Liver (tissue), 9 donors: ENCODE data around the gene MRPL44. TPM values are rescaled to one million over a fixed set of nuclear protein-coding genes. Genes with fewer than 3 reads are reported as not detected.
"Not testable (repeated sequence)": the region's sequence is repeated elsewhere in the genome, so short reads cannot be mapped to it uniquely, and the experiment has no call there.

Experiments
- DNase-seq: peaks from one replicate; pipeline ENCODE4 v3.0.0-alpha.2; 2017; ENCODE audit warnings: low spot score
- H3K27ac ChIP-seq, 2 donors: one replicate each; pipeline ENCODE4 v1.7.0; 2013; ENCODE audit warnings: inconsistent platforms in 2 of 2, low read length in 2 of 2, control low read depth in 1 of 2, low read depth in 1 of 2, mild to moderate bottlenecking in 1 of 2
- H3K27me3 ChIP-seq, 4 donors: one replicate each; pipeline versions ENCODE4 v1.6.1 to v1.7.0; 2013; ENCODE audit warnings: low read length in 3 of 4, inconsistent platforms in 1 of 4, mild to moderate bottlenecking in 1 of 4, moderate library complexity in 1 of 4; ENCODE audit not compliant: control insufficient read depth in 4 of 4, insufficient read depth in 4 of 4
- H3K36me3 ChIP-seq, 4 donors: one replicate each; pipeline versions ENCODE4 v1.6.1 to v1.7.0; 2013; ENCODE audit warnings: low read length in 3 of 4, mild to moderate bottlenecking in 3 of 4, low read depth in 1 of 4, moderate library complexity in 1 of 4; ENCODE audit not compliant: control insufficient read depth in 4 of 4, insufficient read depth in 3 of 4
- H3K4me1 ChIP-seq, 4 donors: one replicate each; pipeline versions ENCODE4 v1.6.1 to v1.7.0; 2013; ENCODE audit warnings: low read length in 3 of 4, mild to moderate bottlenecking in 3 of 4, moderate library complexity in 1 of 4; ENCODE audit not compliant: control insufficient read depth in 4 of 4, insufficient read depth in 4 of 4
- H3K4me3 ChIP-seq, 3 donors: one replicate each; pipeline versions ENCODE4 v1.6.1 to v1.7.0; 2013; ENCODE audit warnings: low read length in 3 of 3, control low read depth in 1 of 3, low read depth in 1 of 3, mild to moderate bottlenecking in 1 of 3
- H3K9ac ChIP-seq, 2 donors: one replicate each; pipeline ENCODE4 v1.7.0; 2013; ENCODE audit warnings: low read length in 2 of 2, mild to moderate bottlenecking in 2 of 2, moderate library complexity in 2 of 2, control low read depth in 1 of 2, low read depth in 1 of 2
- H3K9me3 ChIP-seq, 4 donors: one replicate each; pipeline versions ENCODE4 v1.6.1 to v1.7.0; 2013; ENCODE audit warnings: low read length in 3 of 4; ENCODE audit not compliant: control insufficient read depth in 4 of 4
- ATF3 ChIP-seq: IDR thresholded peaks from 2 replicates; pipeline ENCODE4 v1.6.1; 2016; ENCODE audit warnings: antibody characterized with exemption
- EGR1 ChIP-seq, 2 donors: IDR thresholded peaks; 2 replicates each; pipeline ENCODE4 v1.6.1; 2016 to 2018; ENCODE audit warnings: antibody characterized with exemption in 2 of 2, low read depth in 2 of 2
- FOXA1 ChIP-seq: IDR thresholded peaks from 2 replicates; pipeline ENCODE4 v1.6.1; 2016; ENCODE audit warnings: antibody characterized with exemption
- FOXA2 ChIP-seq: IDR thresholded peaks from 2 replicates; pipeline ENCODE4 v1.6.1; 2016; ENCODE audit warnings: antibody characterized with exemption
- HNF4A ChIP-seq, 2 donors: conservative IDR thresholded peaks; 2 replicates each; pipeline ENCODE4 v1.6.1; 2016; ENCODE audit warnings: antibody characterized with exemption in 2 of 2, mild to moderate bottlenecking in 2 of 2
- HNF4G ChIP-seq: IDR thresholded peaks from 2 replicates; pipeline ENCODE4 v1.6.1; 2016; ENCODE audit warnings: antibody characterized with exemption
- JUND ChIP-seq, 2 donors: IDR thresholded peaks; 2 replicates each; pipeline ENCODE4 v1.6.1; 2016; ENCODE audit warnings: antibody characterized with exemption in 2 of 2
- MAX ChIP-seq: IDR thresholded peaks from 2 replicates; pipeline ENCODE4 v1.6.1; 2016; ENCODE audit warnings: antibody characterized with exemption
- NR2F2 ChIP-seq: IDR thresholded peaks from 2 replicates; pipeline ENCODE4 v1.6.1; 2016; ENCODE audit warnings: antibody characterized with exemption
- RAD21 ChIP-seq, 2 donors: IDR thresholded peaks; 2 replicates each; pipeline ENCODE4 v1.6.1; 2016; ENCODE audit warnings: antibody characterized with exemption in 2 of 2, mild to moderate bottlenecking in 2 of 2
- RXRA ChIP-seq, 2 donors: IDR thresholded peaks; 2 replicates each; pipeline ENCODE4 v1.6.1; 2017 to 2018; ENCODE audit warnings: antibody characterized with exemption in 2 of 2, mild to moderate bottlenecking in 1 of 2
- TAF1 ChIP-seq: conservative IDR thresholded peaks from 2 replicates; pipeline ENCODE4 v1.6.1; 2016; ENCODE audit warnings: antibody characterized with exemption, mild to moderate bottlenecking
- ZBTB33 ChIP-seq: IDR thresholded peaks from 2 replicates; pipeline ENCODE4 v1.6.1; 2016; ENCODE audit warnings: antibody characterized with exemption
- WGBS: extraction: QIAGEN DNeasy Blood & Tissue Kit; methylation state at CpG from one replicate; pipeline ENCODE4 v1.1.7; 2013; 5-methylcytosine and 5-hydroxymethylcytosine counted together
- polyA plus RNA-seq, 2 donors: library from polyadenylated mRNA; stranded (reverse) in 1 of 2; unstranded in 1 of 2; fragments of 200-250 nt in 1 of 2; fragments of >200 nt in 1 of 2; fragmentation: Nextera tagmentation in 1 of 2; extraction: Ambion mirVana in 1 of 2; gene quantifications; one replicate each; pipeline versions ENCODE4 v1.2.1 to v1.2.3, GENCODE V29; 2013 to 2015
- total RNA-seq, 2 donors: library from RNA; depleted of rRNA; stranded (reverse); fragments of >200 nt; gene quantifications; one replicate each; pipeline ENCODE4 v1.2.3, GENCODE V29; 2014
- TF ChIP-seq, protein P1 (sequence below): IDR thresholded peaks from 2 replicates; pipeline ENCODE4 v1.6.1; 2016; ENCODE audit warnings: antibody characterized with exemption, mild to moderate bottlenecking
- TF ChIP-seq, protein P2 (sequence below): fragments of 150-350 bp; IDR thresholded peaks from 2 replicates; pipeline ENCODE4 v1.5.1; 2017; ENCODE audit warnings: improper control_type of control experiment, low read depth, low read length; ENCODE audit not compliant: missing input control
- donor health status: healthy.
- donor health status: healthy.
- donor health status: healthy.
- donor health status: healthy.
- donor health status: healthy.

Gene MRPL44
- total and polyA plus RNA-seq, 4 donors = 19.0 to 27.8 (median 23.8) TPM

DNA sequence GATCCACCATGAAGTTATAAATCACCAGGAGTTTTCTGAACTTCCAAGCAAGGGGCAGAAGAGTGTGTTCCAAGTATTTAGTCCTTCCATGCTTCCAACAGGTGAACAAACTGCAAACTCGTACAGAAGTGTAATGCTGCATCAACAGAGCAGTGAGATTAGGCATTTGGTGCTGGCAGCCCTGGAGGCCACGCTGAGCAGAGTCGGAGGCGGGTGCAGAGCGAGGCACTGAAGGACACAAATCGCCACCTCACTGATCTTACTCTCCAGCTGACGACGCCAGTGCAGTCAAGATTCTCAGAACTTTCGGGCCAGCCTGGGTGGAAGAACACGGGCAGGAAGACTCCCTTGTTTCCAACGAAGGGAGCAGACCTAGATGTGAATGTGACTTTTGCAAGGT lies 42.6 kb downstream of the MRPL44 start:
- TF ChIP-seq, protein P1, sequence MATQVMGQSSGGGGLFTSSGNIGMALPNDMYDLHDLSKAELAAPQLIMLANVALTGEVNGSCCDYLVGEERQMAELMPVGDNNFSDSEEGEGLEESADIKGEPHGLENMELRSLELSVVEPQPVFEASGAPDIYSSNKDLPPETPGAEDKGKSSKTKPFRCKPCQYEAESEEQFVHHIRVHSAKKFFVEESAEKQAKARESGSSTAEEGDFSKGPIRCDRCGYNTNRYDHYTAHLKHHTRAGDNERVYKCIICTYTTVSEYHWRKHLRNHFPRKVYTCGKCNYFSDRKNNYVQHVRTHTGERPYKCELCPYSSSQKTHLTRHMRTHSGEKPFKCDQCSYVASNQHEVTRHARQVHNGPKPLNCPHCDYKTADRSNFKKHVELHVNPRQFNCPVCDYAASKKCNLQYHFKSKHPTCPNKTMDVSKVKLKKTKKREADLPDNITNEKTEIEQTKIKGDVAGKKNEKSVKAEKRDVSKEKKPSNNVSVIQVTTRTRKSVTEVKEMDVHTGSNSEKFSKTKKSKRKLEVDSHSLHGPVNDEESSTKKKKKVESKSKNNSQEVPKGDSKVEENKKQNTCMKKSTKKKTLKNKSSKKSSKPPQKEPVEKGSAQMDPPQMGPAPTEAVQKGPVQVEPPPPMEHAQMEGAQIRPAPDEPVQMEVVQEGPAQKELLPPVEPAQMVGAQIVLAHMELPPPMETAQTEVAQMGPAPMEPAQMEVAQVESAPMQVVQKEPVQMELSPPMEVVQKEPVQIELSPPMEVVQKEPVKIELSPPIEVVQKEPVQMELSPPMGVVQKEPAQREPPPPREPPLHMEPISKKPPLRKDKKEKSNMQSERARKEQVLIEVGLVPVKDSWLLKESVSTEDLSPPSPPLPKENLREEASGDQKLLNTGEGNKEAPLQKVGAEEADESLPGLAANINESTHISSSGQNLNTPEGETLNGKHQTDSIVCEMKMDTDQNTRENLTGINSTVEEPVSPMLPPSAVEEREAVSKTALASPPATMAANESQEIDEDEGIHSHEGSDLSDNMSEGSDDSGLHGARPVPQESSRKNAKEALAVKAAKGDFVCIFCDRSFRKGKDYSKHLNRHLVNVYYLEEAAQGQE = no peak
- TF ChIP-seq HNF4A (conservative IDR thresholded peaks at IDR 0.05) = no peak
- no peak for TF ChIP-seq FOXA2
- no peak for TF ChIP-seq EGR1 (IDR thresholded peaks at IDR 0.05; ENCODE audit: low read depth in 2 of 2)
- no peak for TF ChIP-seq RAD21 (IDR thresholded peaks at IDR 0.05)
- TF ChIP-seq ATF3 = no peak
- no peak for TF ChIP-seq ZBTB33
- TF ChIP-seq NR2F2 = no peak
- no peak for TF ChIP-seq JUND (IDR thresholded peaks at IDR 0.05)
- no peak for TF ChIP-seq RXRA (IDR thresholded peaks at IDR 0.05)
- no peak for TF ChIP-seq FOXA1
- TF ChIP-seq HNF4G = no peak
- TF ChIP-seq, protein P2, sequence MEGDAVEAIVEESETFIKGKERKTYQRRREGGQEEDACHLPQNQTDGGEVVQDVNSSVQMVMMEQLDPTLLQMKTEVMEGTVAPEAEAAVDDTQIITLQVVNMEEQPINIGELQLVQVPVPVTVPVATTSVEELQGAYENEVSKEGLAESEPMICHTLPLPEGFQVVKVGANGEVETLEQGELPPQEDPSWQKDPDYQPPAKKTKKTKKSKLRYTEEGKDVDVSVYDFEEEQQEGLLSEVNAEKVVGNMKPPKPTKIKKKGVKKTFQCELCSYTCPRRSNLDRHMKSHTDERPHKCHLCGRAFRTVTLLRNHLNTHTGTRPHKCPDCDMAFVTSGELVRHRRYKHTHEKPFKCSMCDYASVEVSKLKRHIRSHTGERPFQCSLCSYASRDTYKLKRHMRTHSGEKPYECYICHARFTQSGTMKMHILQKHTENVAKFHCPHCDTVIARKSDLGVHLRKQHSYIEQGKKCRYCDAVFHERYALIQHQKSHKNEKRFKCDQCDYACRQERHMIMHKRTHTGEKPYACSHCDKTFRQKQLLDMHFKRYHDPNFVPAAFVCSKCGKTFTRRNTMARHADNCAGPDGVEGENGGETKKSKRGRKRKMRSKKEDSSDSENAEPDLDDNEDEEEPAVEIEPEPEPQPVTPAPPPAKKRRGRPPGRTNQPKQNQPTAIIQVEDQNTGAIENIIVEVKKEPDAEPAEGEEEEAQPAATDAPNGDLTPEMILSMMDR = no peak
- no peak for TF ChIP-seq TAF1
- no peak for TF ChIP-seq MAX
- no peaks in the 10 kb centered on the region for H3K4me1 ChIP-seq
- 90% methylated on average over 11 of the region's 11 CpGs for WGBS

DNA sequence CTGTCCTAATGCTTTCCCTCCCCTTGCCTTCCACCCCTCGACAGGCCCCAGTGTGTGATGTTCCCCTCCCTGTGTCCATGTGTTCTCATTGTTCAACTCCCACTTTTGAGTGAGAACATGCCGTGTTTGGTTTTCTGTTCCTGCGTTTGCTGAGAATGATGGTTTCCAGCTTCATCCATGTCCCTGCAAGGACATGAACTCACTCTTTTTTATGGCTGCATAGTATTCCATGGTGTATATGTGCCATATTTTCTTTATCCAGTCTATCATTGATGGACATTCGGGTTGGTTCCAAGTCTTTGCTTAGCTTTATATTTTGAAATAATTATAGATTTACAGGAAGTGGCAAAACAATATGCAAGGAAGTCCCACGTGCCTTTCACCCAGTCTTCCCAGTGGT lies 43.4 kb downstream of the MRPL44 start:
- H3K4me3 ChIP-seq, H3K36me3 ChIP-seq, H3K9ac ChIP-seq, H3K4me1 ChIP-seq, H3K9me3 ChIP-seq, DNase-seq, H3K27me3 ChIP-seq, H3K27ac ChIP-seq: not testable (repeated sequence)
- WGBS = 92% methylated on average over 5 of the region's 5 CpGs

More for the DNA sequence above, 42.6 kb downstream of the MRPL44 start:
- H3K4me3 ChIP-seq = no peak overlapping the region
- no peaks in the 10 kb centered on the region for H3K36me3 ChIP-seq
- no peaks in the 10 kb centered on the region for H3K9me3 ChIP-seq
- DNase-seq = no peak
- H3K27me3 ChIP-seq = no peaks in the 10 kb centered on the region
- no peak overlapping the region for H3K27ac ChIP-seq
- no peak overlapping the region for H3K9ac ChIP-seq
